Left lobe of liver (tissue), 2 donors: ENCODE data around the gene GNAI1. TPM values are rescaled to one million over a fixed set of nuclear protein-coding genes. Genes with fewer than 3 reads are reported as not detected.

Source experiments
- ATAC-seq: fragments of 200-7000 bp; cut with Tn5 transposase; one replicate; pipeline ENCODE4 v1.9.1; 2020; ENCODE audit warnings: mild to moderate bottlenecking, moderate library complexity
- DNase-seq: peaks from one replicate; pipeline ENCODE4 v3.0.0-alpha.2; 2020; ENCODE audit warnings: low spot score
- total RNA-seq: library from RNA; stranded (reverse); gene quantifications from one replicate; pipeline ENCODE4 v1.2.1, GENCODE V29; 2021
- donor health status: DM: no; HTN: no; CAD: no; lungs with moderate emphysema.
- donor health status: DM: no; HTN: yes; CAD: no.

The GNAI1 gene
- total RNA-seq, 1 donor from 2014 or later = 15.6 TPM

DNA sequence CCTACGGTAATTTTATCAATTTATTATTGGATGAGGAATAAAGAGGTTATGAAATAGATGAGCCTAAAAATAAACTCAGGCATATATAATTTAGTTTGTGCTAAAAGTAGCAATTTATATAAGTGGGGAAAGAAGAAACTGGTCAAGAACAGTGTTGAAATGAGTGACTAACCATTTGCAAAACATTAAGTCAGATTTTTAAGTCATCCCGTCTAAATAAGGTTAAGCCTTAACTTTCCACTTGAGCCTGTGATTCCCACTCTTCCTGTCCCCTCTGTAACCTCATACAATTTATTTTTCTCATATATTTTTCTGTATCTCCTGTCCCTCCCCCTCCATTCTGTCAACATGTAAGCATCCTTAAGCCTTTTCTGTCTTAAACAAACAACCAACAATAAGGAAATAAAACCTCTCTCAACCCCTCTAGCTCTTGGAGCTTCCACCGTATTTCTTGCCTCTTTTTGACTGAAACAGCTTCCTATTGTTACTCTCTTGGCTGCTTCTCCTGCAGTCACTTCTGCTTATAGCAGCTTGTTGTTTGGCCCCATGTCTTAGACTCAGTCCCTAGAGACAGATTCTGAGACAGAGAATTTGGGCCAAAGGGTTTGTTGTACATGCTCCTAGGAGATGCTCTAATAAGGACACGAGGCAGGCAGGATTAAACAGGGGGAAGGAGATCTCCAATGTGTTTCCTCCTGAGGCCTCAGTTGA lies 109.7 kb downstream of the GNAI1 start:
- ATAC-seq (no peak), DNase-seq (no peak)

DNA sequence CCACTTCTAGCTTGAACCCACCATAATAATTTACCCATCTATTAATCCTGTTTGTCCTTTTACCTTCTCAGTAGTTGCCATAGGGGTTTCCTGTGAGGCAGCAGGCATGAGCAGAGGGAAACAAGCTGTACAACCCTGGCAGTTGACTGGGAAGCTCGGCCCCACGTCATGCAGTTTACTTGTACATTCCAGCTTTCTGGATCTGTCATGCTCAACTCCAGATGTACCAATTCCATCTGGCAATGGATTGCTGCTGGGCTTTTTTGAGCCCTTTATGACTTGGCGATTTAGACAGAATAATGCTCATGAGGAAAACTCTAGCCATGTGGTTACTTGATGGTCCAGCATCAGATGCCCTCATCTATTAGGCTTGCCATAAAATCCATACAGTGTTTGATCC lies 112.5 kb downstream of the GNAI1 start:
- ATAC-seq = no peak
- no peak for DNase-seq

DNA sequence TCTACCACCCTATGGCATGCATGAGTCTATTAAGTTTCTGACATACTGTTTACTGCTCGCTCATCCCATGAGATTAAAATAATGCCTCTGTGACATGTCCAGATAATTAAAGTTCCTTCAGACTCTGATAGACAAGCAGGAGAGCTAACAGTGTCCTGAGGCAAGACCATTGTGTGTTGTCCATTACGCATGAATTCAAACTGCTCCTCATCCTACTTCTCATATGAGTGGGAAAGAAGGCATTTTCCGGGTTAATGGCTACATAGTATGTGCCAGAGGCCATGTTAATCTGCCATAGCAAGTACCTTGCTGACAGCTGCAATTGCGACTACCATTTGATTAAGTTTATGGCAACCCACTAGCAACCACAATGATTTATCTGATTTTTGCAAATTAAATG lies 113.3 kb downstream of the GNAI1 start:
- DNase-seq (no peak), ATAC-seq (no peak)

DNA sequence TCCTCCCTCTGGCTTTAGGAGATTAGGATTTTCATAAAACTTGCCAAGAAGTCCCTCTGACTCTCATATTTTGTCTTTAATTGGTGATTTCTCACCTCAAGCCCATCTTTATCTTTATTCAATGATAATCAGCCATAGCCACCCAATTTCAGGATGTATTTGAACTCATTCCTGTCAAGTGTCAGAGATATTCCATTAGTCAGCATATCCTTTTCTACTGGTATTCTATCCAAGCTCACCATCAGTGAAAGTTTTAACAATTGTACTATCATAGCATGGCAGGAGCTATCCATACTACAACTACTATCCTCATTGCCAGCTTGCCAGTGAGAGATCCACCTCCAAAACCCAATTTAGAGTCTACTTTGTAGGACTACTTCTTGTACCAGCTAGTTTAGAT lies 114.6 kb downstream of the GNAI1 start:
- ATAC-seq = no peak
- DNase-seq = no peak

DNA sequence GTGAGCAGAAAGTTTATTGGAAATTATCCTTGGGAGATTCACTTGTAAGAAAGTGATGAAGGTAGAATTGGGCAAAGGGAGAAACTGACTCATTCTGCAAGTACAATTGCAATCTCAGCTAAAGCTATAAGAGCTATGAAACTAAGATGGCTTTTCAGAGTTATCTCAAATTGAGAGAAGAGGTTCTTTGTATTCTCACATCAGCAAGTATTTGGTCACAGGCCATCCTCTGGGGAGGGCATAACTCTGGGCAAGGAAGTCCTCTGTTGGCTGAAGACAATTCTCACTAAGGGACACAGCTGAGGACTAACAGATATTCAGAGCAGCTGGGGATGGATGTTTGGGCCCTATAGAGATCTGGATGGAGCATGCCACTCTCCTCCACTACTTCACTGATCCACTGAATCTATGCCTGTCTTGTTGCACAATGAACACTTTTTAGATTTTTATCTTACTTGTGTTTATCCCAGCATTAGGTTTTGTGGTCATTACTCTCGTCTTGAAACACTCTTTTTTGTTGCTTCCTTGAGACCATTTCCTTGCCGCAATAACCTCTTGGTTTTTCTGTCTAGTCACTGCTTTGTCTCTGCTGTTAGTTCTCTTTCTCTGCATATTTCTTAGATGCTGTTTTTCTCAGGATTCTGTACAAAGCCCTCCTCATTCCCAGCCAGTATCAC lies 115.1 kb downstream of the GNAI1 start:
- DNase-seq (no peak), ATAC-seq (no peak)

DNA sequence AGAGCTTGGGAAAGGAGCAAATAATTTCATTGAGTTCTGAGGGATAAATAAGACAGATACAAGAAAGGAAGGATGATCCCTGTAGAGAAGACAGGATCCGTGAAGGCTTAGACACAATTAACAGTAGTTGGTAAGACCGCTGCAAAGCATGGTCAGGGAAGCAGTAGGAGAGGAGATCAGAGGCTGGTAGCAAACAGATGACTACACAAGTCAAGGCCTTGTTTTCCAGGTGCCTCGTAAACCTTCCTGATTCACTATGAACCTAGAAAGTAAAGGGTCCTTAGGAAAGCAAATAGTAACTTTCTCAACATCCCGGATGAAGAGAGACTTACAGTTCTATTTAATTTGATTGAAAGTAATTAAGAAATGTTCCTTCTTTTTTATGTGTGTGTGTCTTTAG lies 118.6 kb downstream of the GNAI1 start:
- ATAC-seq (no peak), DNase-seq (no peak)

DNA sequence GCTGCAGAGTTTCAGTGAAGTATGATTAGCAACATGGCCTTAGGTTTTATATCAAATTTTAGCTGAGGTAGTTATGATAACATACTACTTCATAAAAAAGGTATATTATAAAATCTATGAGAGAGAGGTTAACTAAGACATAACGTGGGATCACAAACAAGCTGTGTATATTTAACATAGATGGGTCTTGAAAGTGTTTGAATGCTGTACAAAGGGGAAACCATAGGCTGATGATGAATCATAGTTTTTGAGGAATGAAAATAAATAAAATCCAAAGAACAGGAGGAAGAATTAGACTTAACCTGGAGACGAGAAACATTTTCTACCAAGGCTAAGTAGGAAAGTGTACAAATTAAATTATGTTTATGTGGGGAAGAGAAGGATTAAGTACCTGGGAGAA lies 119.0 kb downstream of the GNAI1 start:
- no peak for DNase-seq
- no peak for ATAC-seq

DNA sequence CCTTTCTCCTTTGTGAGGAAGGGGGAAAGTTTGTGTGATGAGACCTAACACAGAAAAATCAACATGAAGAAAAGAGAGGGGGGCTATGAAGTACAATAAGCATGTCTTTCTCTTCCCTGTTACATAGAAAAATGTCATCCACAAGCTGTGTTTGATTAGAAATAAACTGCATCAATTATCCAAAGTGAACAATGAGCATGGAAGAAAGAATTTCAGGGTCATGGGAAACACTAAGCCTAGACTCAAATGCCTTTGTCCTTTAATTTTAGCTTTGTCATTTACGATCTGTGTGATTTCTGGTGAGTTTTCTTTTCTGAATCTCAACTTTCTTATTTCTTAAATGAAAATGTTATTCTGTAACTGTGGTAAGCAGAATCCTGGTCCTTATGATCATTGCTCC lies 121.0 kb downstream of the GNAI1 start:
- ATAC-seq (no peak), DNase-seq (no peak)

DNA sequence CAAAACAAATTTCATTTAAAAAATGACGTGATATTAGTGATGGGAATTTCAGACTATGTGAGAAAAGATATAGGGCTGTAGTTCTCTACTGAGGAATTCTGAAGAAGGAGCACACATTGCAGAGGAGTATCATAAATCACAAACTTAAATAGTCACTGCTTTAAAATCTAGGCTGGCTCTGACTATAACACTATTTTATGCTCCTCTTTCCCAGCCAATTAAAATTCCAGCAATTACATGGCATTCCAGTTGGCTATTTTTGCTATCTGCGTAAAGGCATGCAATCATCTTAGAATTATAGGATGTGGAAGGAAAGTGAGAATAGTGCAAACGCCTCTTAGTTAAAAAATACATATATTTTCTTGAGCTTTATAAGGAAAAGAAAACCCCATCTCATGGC lies 123.1 kb downstream of the GNAI1 start:
- ATAC-seq = no peak
- DNase-seq = no peak

DNA sequence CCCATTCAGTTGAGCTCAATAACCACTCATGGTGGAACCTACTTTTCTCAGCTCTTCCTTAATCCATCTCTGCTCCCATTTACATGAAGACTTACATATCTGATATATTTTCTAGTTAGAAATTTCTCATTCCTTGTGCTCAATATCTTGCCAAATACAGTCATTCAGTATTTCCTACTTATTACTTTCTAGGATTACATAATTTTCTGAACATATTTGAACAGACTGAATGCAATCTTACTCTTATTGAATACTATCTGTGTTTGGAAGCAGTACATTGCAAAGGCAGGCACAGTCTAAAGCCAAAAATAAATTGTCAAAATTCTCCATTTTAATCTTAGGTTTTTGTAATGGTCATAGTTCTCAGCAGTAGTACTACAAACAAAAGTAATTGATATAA lies 126.0 kb downstream of the GNAI1 start:
- no peak for ATAC-seq
- no peak for DNase-seq

DNA sequence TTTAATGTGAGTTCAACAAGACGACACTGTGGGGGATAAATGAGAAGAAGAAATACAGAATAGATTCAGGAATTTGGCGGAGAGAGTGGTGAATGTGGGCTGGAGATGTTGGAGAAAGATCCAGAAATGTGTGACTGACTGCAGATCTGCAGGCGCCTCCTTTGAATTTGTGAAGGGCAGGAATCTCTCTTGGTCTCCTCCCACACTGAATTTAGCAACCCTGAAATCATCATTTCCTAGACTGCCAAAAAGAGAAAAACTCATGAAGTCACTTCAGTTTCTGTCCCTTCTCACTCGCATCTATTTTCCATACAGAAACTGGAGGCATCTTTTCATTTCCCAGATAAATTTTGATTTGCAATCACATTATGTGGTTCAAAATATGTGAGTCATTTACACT lies 128.7 kb downstream of the GNAI1 start:
- ATAC-seq = no peak
- DNase-seq = no peak

DNA sequence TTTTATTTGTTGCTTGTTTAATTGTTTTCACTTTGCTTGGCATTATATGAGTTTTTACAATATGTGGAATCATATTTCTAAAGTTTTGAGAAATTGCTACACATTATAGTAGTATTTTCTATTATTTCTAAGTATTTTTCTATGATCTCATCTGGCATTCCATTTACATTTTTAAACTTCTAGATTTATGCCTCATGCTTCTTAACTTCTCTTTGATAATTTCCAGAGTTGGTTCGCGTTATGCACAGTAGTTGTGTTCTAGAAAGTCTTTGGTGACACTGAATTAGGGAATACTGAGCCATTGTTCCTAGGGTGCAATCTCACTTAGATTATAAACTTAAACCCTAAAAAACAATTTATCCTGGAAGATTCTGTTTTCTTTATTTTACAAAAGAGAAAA lies 129.2 kb downstream of the GNAI1 start:
- DNase-seq (no peak), ATAC-seq (no peak)

DNA sequence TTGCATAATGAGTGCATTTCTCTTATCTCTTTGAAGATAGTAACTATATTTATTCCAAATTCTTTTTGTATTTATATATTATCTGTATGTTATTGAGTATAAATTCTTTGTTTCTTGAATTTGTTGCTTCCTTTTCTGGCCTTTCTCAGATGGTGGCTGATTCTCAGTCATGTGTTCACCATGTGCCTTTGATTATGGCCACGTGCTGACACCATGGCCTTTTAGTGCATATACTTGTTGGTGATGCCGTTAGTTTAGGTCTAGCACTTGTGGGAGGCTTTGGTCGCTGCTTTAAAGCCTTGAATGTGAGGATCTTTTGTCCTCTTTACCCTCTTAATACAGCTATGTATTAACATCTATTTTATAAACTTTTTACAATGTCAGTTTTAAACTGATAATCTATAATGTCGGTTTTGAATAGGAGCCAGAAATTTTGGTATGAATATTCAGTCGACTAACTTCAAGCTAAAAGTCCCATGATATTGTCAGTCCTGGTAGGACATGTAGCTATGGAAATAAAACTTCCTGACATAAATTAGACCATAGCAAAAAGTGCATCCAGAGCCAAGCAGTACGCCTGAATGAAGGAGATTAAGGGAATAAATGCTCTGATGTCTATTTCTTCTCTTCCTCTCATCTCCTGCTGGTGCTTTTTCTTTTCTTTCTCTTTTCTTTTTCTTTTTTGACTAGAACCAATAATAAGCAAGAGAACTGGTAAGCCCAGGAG lies 130.3 kb downstream of the GNAI1 start:
- ATAC-seq = no peak

DNA sequence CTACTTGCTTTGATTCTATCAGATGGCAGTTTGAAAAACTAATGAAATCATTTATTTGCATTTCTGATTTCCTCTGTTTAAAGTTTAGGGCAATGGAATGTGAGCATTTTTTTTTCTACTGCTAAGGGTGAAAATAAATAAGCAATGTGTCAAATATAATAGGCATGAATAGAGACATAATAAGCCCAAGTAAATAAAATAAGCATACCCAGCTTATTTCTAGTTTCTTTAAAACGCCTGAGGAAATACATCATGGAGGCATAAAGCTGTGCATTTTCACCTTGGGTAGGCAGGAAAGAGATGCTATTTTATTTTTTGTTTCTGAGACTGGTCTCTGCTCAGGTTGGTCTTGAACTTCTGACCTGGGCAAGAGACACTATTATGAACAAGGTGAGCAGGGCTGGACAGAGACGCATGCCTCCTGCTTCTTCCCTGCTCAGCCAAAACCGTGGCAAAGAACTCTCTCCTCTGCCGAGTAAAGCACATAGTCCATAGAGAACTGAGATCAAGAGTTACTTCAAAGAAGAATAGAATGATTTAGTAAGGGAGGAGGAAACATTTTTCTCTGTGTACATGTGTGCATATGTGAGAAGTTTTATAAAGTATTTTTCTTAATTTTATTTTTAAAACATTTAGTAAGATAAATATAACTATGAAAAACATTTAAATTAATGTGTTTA lies 138.1 kb downstream of the GNAI1 start:
- no peak for DNase-seq
- ATAC-seq = no peak

More for the DNA sequence above, 130.3 kb downstream of the GNAI1 start:
- no peak for DNase-seq

DNA sequence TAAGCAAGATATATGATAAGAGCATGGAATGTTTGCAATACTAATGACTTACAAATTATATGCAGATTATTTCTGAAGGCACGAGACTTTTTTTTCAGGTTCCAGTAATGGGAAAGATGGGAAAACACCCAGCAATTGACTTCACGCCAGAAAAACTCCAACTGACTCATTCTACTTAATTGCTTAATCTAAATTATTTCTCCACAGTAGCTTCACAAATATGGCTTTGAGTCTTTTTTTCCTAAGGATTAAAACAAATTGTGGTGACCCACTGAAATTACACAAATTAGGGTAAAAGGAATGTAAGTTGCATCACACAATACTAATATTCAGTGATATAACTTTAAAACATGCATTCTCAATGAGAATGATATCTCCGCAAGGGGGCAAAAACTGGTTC lies 138.7 kb downstream of the GNAI1 start:
- no peak for DNase-seq
- no peak for ATAC-seq

DNA sequence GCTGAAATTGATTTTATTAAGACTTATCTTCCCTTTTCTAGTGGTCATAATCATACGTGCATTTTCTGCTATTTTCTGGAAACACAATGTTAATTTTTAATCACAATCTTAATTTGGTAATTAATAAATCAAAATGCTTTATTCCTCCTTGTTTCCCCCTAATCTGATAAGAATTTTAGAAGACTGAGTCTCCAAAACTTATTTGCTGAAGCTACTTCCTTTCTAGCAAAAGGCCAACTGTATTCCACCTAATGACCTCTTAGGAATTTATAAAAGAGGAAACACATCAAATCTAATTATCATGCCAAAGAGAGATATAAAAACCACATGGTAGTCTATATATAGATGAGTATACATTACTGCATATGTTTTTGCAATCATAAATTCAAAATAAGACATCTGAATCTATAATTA lies 140.6 kb downstream of the GNAI1 start:
- no peak for DNase-seq

More for the DNA sequence above, 140.6 kb downstream of the GNAI1 start:
- ATAC-seq = no peak
